H1 (cell line): ENCODE measurements around the gene ACTG1.

Experiments used
- CEBPB ChIP-seq: IDR thresholded peaks from 2 replicates; pipeline ENCODE4 v1.6.1; 2012; ENCODE audit warnings: low read depth, low read length
- CTCF ChIP-seq, 3 experiments: IDR thresholded peaks; 1 replicate in 2 of 3; 2 replicates in 1 of 3; pipeline versions ENCODE4 v1.5.1 to v1.6.1; 2011; ENCODE audit warnings: low read length in 3 of 3, mild to moderate bottlenecking in 3 of 3, inconsistent platforms in 2 of 3, low read depth in 1 of 3, moderate library complexity in 1 of 3; ENCODE audit not compliant: insufficient read depth in 1 of 3; ENCODE audit errors: control extremely low read depth in 1 of 3
- EZH2 ChIP-seq: fragments of 200-600 bp; sonication (generic); IDR thresholded peaks from 2 replicates; pipeline ENCODE4 v1.7.1; 2012; ENCODE audit warnings: low read depth, mild to moderate bottlenecking, moderate library complexity, low read length, inconsistent platforms; ENCODE audit not compliant: severe bottlenecking
- JUND ChIP-seq: IDR thresholded peaks from 2 replicates; pipeline ENCODE4 v1.6.1; 2011; ENCODE audit warnings: mild to moderate bottlenecking, improper control_type of control experiment, low read length
- MAFK ChIP-seq: IDR thresholded peaks from 2 replicates; pipeline ENCODE4 v1.6.1; 2012; ENCODE audit warnings: low read depth, mild to moderate bottlenecking, improper control_type of control experiment, low read length
- MAX ChIP-seq: IDR thresholded peaks from 2 replicates; pipeline ENCODE4 v1.6.1; 2012; ENCODE audit warnings: inconsistent platforms
- POLR2A ChIP-seq, 2 experiments: IDR thresholded peaks; 1 replicate in 1 of 2; 2 replicates in 1 of 2; pipeline ENCODE4 v1.6.1; 2011; ENCODE audit warnings: low read depth in 2 of 2, low read length in 2 of 2, mild to moderate bottlenecking in 2 of 2; ENCODE audit errors: control extremely low read depth in 1 of 2
- POLR2AphosphoS5 ChIP-seq: IDR thresholded peaks from 2 replicates; pipeline ENCODE4 v1.6.1; 2011; ENCODE audit warnings: low read depth, low read length
- SP1 ChIP-seq: IDR thresholded peaks from 2 replicates; pipeline ENCODE4 v1.6.1; 2011; ENCODE audit warnings: low read depth, low read length
- TAF1 ChIP-seq: IDR thresholded peaks from 2 replicates; pipeline ENCODE4 v1.6.1; 2011; ENCODE audit warnings: mild to moderate bottlenecking, low read depth, low read length
- TBP ChIP-seq: IDR thresholded peaks from 2 replicates; pipeline ENCODE4 v1.6.1; 2011; ENCODE audit warnings: low read depth, low read length, improper control_type of control experiment

- TF ChIP-seq POLR2A (IDR thresholded peaks at IDR 0.05; ENCODE audit: control extremely low read depth in 1 of 2, low read depth in 2 of 2, low read length in 2 of 2), result no peak
- no peak for TF ChIP-seq CTCF (IDR thresholded peaks at IDR 0.05; ENCODE audit: control extremely low read depth in 1 of 3, insufficient read depth in 1 of 3, low read depth in 1 of 3, low read length in 3 of 3)
- no peak for TF ChIP-seq POLR2AphosphoS5
- TF ChIP-seq MAX, result no peak
- no peak for TF ChIP-seq JUND
- TF ChIP-seq EZH2, result no peak
- TF ChIP-seq CEBPB, result no peak
- TF ChIP-seq TAF1, result no peak
- no peak for TF ChIP-seq SP1
- no peak for TF ChIP-seq MAFK
- TF ChIP-seq TBP, result no peak
These were observed 44.4 kb downstream of the ACTG1 start for GRCh38 chr17:81468111-81468769.
